K562 (cell line): ENCODE results near the gene CHI3L1. TPM values are rescaled to one million over a fixed set of nuclear protein-coding genes. Genes with fewer than 3 reads are reported as not detected.

Experiments used
- ATAC-seq: fragments of 200-7000 bp; cut with Tn5 transposase; 3 replicates; pipeline ENCODE4 v1.9.1; 2020; ENCODE audit warnings: moderate library complexity
- BruUV-seq: library from RNA; stranded (reverse); fragments of 400-500 nt; replicated peaks from 2 replicates; lab custom pipeline; 2021; lab: Mats Ljungman, UMichigan
- CTCF ChIA-PET: fragments of 300-600 bp; formaldehyde crosslinking; extraction: SDS; loops from one replicate; lab custom pipeline; 2021; ENCODE audit warnings: low intra/inter-chr PET ratio; lab: Yijun Ruan, JAX
- POLR2A ChIA-PET: fragments of 300-600, 350-650 bp; sonication (Branson Sonifier 250); formaldehyde crosslinking; extraction: SDS; loops from one replicate; lab custom pipeline; 2021; ENCODE audit warnings: antibody characterized with exemption, inconsistent platforms; lab: Yijun Ruan, JAX
- DNase-seq, 4 experiments: peaks; one replicate each; pipeline versions ENCODE4 v3.0.0 to v3.0.0-alpha.2; 2011 to 2018; ENCODE audit warnings: low spot score in 3 of 4, mixed read lengths in 3 of 4; ENCODE audit errors: extremely low read depth in 1 of 4
- FAIRE-seq: peaks from 2 replicates; lab custom pipeline; 2011; peaks lifted over from hg19 to GRCh38; lab: Jason Lieb, UNC
- H2AFZ ChIP-seq: 2 replicates; pipeline ENCODE4 v1.6.0; 2011; ENCODE audit warnings: low read depth, low read length, control low read depth, inconsistent platforms
- H3K27ac ChIP-seq: fragments of 200-600 bp; 3 replicates; pipeline ENCODE4 v1.8.0; 2011; ENCODE audit warnings: low read depth, mild to moderate bottlenecking, control low read depth, inconsistent platforms, low read length, moderate library complexity, mixed read lengths; ENCODE audit errors: extremely low read depth
- H3K27me3 ChIP-seq, 2 experiments: fragments of 300-600 bp in 1 of 2; 2 replicates in 1 of 2; 3 replicates in 1 of 2; pipeline versions ENCODE4 v1.6.0 to v1.8.0; 2011; ENCODE audit warnings: inconsistent platforms in 2 of 2, low read length in 2 of 2, mild to moderate bottlenecking in 1 of 2, mixed read lengths in 1 of 2, moderate library complexity in 1 of 2; ENCODE audit not compliant: control insufficient read depth in 2 of 2, insufficient read depth in 2 of 2
- H3K36me3 ChIP-seq: fragments of 300-600 bp; 3 replicates; pipeline ENCODE4 v1.8.0; 2011; ENCODE audit warnings: mild to moderate bottlenecking, low read length, inconsistent platforms; ENCODE audit not compliant: control insufficient read depth, insufficient read depth
- H3K4me1 ChIP-seq, 2 experiments: fragments of 200-600 bp in 1 of 2; replicated peaks in 1 of 2; 2 replicates in 1 of 2; 3 replicates in 1 of 2; pipeline versions ENCODE4 v1.5.1 to v1.8.0; 2011; ENCODE audit warnings: inconsistent platforms in 2 of 2, low read length in 2 of 2, mild to moderate bottlenecking in 1 of 2, mixed read lengths in 1 of 2, moderate library complexity in 1 of 2; ENCODE audit not compliant: control insufficient read depth in 2 of 2, insufficient read depth in 2 of 2
- H3K4me2 ChIP-seq: 2 replicates; pipeline ENCODE4 v1.6.1; 2011; ENCODE audit warnings: low read length, control low read depth, inconsistent platforms, mixed read lengths; ENCODE audit not compliant: insufficient read depth
- H3K4me3 ChIP-seq: fragments of 200-600 bp; sonication (generic), shearing (Covaris generic); 2 replicates; pipeline ENCODE4 v1.5.1; 2016; ENCODE audit warnings: control low read depth, inconsistent platforms
- H3K79me2 ChIP-seq: fragments of 200-600 bp; 3 replicates; pipeline ENCODE4 v1.8.0; 2011; ENCODE audit warnings: low read length, inconsistent platforms; ENCODE audit not compliant: control insufficient read depth, insufficient read depth
- H3K9ac ChIP-seq, 2 experiments: 2 replicates each; pipeline versions ENCODE4 v1.6.0 to v1.6.1; 2011; ENCODE audit warnings: low read depth in 2 of 2, low read length in 2 of 2, control low read depth in 1 of 2, inconsistent platforms in 1 of 2, mild to moderate bottlenecking in 1 of 2, mixed read lengths in 1 of 2; ENCODE audit not compliant: insufficient read depth in 1 of 2
- H3K9me1 ChIP-seq: one replicate; pipeline ENCODE4 v1.6.0; 2011; ENCODE audit warnings: inconsistent platforms, mild to moderate bottlenecking, low read length, moderate library complexity; ENCODE audit not compliant: control insufficient read depth, insufficient read depth
- H3K9me3 ChIP-seq: replicated peaks from 2 replicates; pipeline ENCODE4 v1.5.1; 2011; ENCODE audit warnings: low read depth, low read length, inconsistent platforms; ENCODE audit not compliant: control insufficient read depth, insufficient read depth
- H4K20me1 ChIP-seq: replicated peaks from 2 replicates; pipeline ENCODE4 v1.6.1; 2011; ENCODE audit warnings: low read length, inconsistent platforms, mixed read lengths; ENCODE audit not compliant: control insufficient read depth, insufficient read depth
- BRD4 ChIP-seq: fragments of 200-600 bp; sonication (generic); IDR thresholded peaks from 2 replicates; pipeline ENCODE4 v1.6.1; 2017; ENCODE audit warnings: inconsistent platforms
- CEBPG ChIP-seq, 3 experiments: fragments of 200-800 bp in 1 of 3; sonication (Bioruptor generic) in 1 of 3; sonication (generic) in 1 of 3; formaldehyde crosslinking in 1 of 3; IDR thresholded peaks in 2 of 3; conservative IDR thresholded peaks in 1 of 3; 2 replicates each; pipeline versions ENCODE4 v1.6.1 to v1.8.0; 2016 to 2022; ENCODE audit warnings: missing compliant biosample characterization in 2 of 3, missing genetic modification characterization in 2 of 3, mild to moderate bottlenecking in 1 of 3, missing genetic modification reagents in 1 of 3
- CEBPZ ChIP-seq: fragments of 150-350 bp; IDR thresholded peaks from 2 replicates; pipeline ENCODE4 v1.6.1; 2014; ENCODE audit warnings: low read depth, mild to moderate bottlenecking, low read length, borderline replicate concordance
- FOXA3 ChIP-seq, 2 experiments: fragments of 450-650 bp in 1 of 2; sonication (generic) in 1 of 2; formaldehyde crosslinking; IDR thresholded peaks in 1 of 2; conservative IDR thresholded peaks in 1 of 2; 2 replicates each; pipeline versions ENCODE4 v1.4.0 to v1.8.0; 2020 to 2022; ENCODE audit warnings: mild to moderate bottlenecking in 2 of 2, missing genetic modification reagents in 1 of 2
- GTF2A2 ChIP-seq: IDR thresholded peaks from 2 replicates; pipeline ENCODE4 v1.6.1; 2016; ENCODE audit warnings: mild to moderate bottlenecking, missing genetic modification characterization, missing compliant biosample characterization
- JUN ChIP-seq, 2 experiments: sonication (generic) in 1 of 2; formaldehyde crosslinking in 1 of 2; IDR thresholded peaks; 2 replicates each; pipeline versions ENCODE4 v1.6.1 to v1.8.0; 2012 to 2022; ENCODE audit warnings: borderline replicate concordance in 2 of 2, mild to moderate bottlenecking in 2 of 2, improper control_type of control experiment in 1 of 2, low read depth in 1 of 2, low read length in 1 of 2, missing genetic modification reagents in 1 of 2
- KLF1 ChIP-seq: fragments of 450-650 bp; IDR thresholded peaks from 2 replicates; pipeline ENCODE4 v1.6.1; 2016; ENCODE audit warnings: missing genetic modification characterization, missing compliant biosample characterization
- MBD2 ChIP-seq: sonication (generic); IDR thresholded peaks from 2 replicates; pipeline ENCODE4 v1.6.1; 2016; ENCODE audit warnings: low read depth, borderline replicate concordance
- NFATC3 ChIP-seq: fragments of 450-650 bp; IDR thresholded peaks from 2 replicates; pipeline ENCODE4 v1.6.1; 2017; ENCODE audit warnings: mild to moderate bottlenecking
- SOX6 ChIP-seq: fragments of 450-650 bp; IDR thresholded peaks from 2 replicates; pipeline ENCODE4 v1.6.1; 2014; ENCODE audit warnings: mild to moderate bottlenecking
- SRSF7 ChIP-seq: fragments of 200-400 bp; formaldehyde crosslinking; optimal IDR thresholded peaks from 2 replicates; pipeline ENCODE3; 2017; ENCODE audit warnings: mild to moderate bottlenecking, low read depth, low read length
- TSC22D4 ChIP-seq: fragments of 450-650 bp; IDR thresholded peaks from 2 replicates; pipeline ENCODE4 v1.6.1; 2016; ENCODE audit warnings: missing genetic modification characterization, missing biosample characterization, control low read depth
- ZNF696 ChIP-seq: fragments of 250-450 bp; sonication (Bioruptor Pico); conservative IDR thresholded peaks from 2 replicates; pipeline ENCODE4 v1.4.0; 2020; ENCODE audit warnings: mild to moderate bottlenecking, moderate library complexity
- ZNF77 ChIP-seq: fragments of 250-450 bp; sonication (Bioruptor Pico); IDR thresholded peaks from 2 replicates; pipeline ENCODE4 v1.5.0; 2020
- WGBS: fragments of 100-300 bp; shearing (Covaris generic); methylation state at CpG from one replicate; pipeline ENCODE4 v1.1.6; 2016; ENCODE audit warnings: low coverage, mixed read lengths; ENCODE audit not compliant: insufficient coverage; ENCODE audit errors: missing lambda C conversion rate; 5-methylcytosine and 5-hydroxymethylcytosine counted together
- in situ Hi-C: fragments of 300-500 bp; cut with MboI; formaldehyde crosslinking; loops from 4 replicates; pipeline ENCODE4 v1.15.0; 2018; ENCODE audit warnings: inconsistent platforms, mixed read lengths
- intact Hi-C: fragments of 100-400 bp; cut with micrococcal nuclease; formaldehyde crosslinking; loops from 2 replicates; pipeline ENCODE4 v1.14.2; 2022
- polyA plus RNA-seq, 8 experiments: library from polyadenylated mRNA; depleted of rRNA in 4 of 8; stranded (reverse) in 5 of 8; unstranded in 3 of 8; fragments of >200 nt; fragmentation: Nextera tagmentation in 2 of 8; fragmentation: Illumina TruSeq in 1 of 8; extraction: Ambion mirVana in 2 of 8; extraction: Trizol in 1 of 8; gene quantifications; 2 replicates each; pipeline versions ENCODE4 v1.2.1 to v1.2.3, GENCODE V29; 2011 to 2014; ENCODE audit warnings: inconsistent platforms in 1 of 8, missing spikeins in 1 of 8
- total RNA-seq, 7 experiments: library from RNA; depleted of rRNA in 6 of 7; stranded (reverse); fragments of >200 nt in 6 of 7; fragmentation: Illumina TruSeq in 2 of 7; extraction: Trizol in 2 of 7; gene quantifications; 2 replicates each; pipeline versions ENCODE4 v1.2.1 to v1.2.3, GENCODE V29; 2011 to 2021; ENCODE audit warnings: low replicate concordance in 1 of 7
- TF ChIP-seq, protein P1 (sequence below): sonication (generic); formaldehyde crosslinking; IDR thresholded peaks from 2 replicates; pipeline ENCODE4 v1.8.0; 2022; ENCODE audit warnings: mild to moderate bottlenecking, low read depth, missing genetic modification reagents
- TF ChIP-seq, protein P2 (sequence below): fragments of 250-450 bp; sonication (Bioruptor Pico); IDR thresholded peaks from 2 replicates; pipeline ENCODE4 v1.8.0; 2022; ENCODE audit warnings: inconsistent platforms, mild to moderate bottlenecking, moderate library complexity, borderline replicate concordance

CHI3L1 gene
- total and polyA plus RNA-seq, 9 of the 15 experiments (the other 6 are each of a cell fraction or from before 2014, with no cell fraction given): not detected

GRCh38 chr1:203185061-203185461 is 1.4 kb downstream of the CHI3L1 start (continued):
- TF ChIP-seq, protein P1, sequence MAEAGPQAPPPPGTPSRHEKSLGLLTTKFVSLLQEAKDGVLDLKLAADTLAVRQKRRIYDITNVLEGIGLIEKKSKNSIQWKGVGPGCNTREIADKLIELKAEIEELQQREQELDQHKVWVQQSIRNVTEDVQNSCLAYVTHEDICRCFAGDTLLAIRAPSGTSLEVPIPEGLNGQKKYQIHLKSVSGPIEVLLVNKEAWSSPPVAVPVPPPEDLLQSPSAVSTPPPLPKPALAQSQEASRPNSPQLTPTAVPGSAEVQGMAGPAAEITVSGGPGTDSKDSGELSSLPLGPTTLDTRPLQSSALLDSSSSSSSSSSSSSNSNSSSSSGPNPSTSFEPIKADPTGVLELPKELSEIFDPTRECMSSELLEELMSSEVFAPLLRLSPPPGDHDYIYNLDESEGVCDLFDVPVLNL (CRISPR knock-in tag): no peak
- no peak for TF ChIP-seq JUN (IDR thresholded peaks at IDR 0.05; ENCODE audit: borderline replicate concordance, low read depth, low read length)
- no peak for TF ChIP-seq JUN (CRISPR knock-in tag; IDR thresholded peaks at IDR 0.05; ENCODE audit: borderline replicate concordance)

DNA sequence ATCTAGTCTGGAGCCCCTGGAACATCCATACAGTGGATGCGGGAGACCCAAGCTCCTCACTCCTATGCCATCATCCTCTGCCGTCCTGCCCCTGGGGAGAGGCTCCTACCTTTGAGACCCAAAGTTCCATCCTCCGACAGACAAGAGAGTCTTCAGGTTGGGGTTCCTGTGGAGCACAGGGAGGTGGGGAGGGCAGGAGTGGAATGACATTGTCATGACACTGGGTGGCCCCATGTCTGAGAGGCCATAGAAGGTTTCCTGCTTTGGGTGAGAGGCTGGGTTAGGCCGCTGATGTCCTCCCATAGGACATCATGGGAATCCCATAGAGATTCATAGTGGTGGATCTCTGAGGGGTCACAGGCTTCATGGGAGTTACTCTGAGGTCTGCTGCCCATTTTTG is 2.0 kb downstream of the CHI3L1 start:
- in situ Hi-C loops: no loop called here
- H3K36me3 ChIP-seq: no peaks in the 10 kb centered on the region

More for the DNA sequence above, 2.0 kb downstream of the CHI3L1 start:
- Histone ChIP-seq H3K4me1 (no peaks in the 10 kb centered on the region), H3K79me2 (no peaks in the 10 kb centered on the region), H3K4me2 (no peak overlapping the region), H3K27me3 (peaks cover 25 to 60% of the 10 kb centered on the region in 2 experiments), H3K27ac (no peak overlapping the region), H3K9me1 (no peaks in the 10 kb centered on the region), H3K9ac (no peak overlapping the region), H4K20me1 (peaks cover 13% of the 10 kb centered on the region)
- ChIA-PET POLR2A (interaction anchor here (1.3 kb wide), 1 partner anchor 100 kb away, joined by 4 read pairs; no protein-coding TSS in a partner anchor), CTCF (no interaction called here)
- TF ChIP-seq TSC22D4 (tag) (no peak), KLF1 (tag) (no peak), CEBPZ (no peak), FOXA3 (CRISPR knock-in tag; conservative IDR thresholded peaks at IDR 0.05 in 1 of 2, IDR thresholded peaks at IDR 0.05 in 1 of 2) (no peak), MBD2 (no peak), GTF2A2 (tag) (no peak), CEBPG (CRISPR knock-in tag; IDR thresholded peaks at IDR 0.05) (no peak), CEBPG (tag; conservative IDR thresholded peaks at IDR 0.05 in 1 of 2, IDR thresholded peaks at IDR 0.05 in 1 of 2) (no peak), SOX6 (no peak), SRSF7 (no peak), BRD4 (no peak), NFATC3 (no peak), ZNF696 (CRISPR knock-in tag) (no peak), ZNF77 (CRISPR knock-in tag) (no peak)
- TF ChIP-seq, protein P2, sequence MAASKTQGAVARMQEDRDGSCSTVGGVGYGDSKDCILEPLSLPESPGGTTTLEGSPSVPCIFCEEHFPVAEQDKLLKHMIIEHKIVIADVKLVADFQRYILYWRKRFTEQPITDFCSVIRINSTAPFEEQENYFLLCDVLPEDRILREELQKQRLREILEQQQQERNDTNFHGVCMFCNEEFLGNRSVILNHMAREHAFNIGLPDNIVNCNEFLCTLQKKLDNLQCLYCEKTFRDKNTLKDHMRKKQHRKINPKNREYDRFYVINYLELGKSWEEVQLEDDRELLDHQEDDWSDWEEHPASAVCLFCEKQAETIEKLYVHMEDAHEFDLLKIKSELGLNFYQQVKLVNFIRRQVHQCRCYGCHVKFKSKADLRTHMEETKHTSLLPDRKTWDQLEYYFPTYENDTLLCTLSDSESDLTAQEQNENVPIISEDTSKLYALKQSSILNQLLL (CRISPR knock-in tag): no peak
- TF ChIP-seq, all 486 proteins: peak for 0
- FAIRE-seq (no peak), ATAC-seq (no peak), DNase-seq (no peak)
- Histone ChIP-seq H3K4me3 (no peak overlapping the region), H2AFZ (no peak overlapping the region), H3K9me3 (no peaks in the 10 kb centered on the region)
- WGBS: 4% methylated on average over 4 of the region's 4 CpGs
- BruUV-seq: no TSS peak
- intact Hi-C loops: no loop called here
